Activated CD4-positive, alpha-beta T cell treated with anti-CD3 and anti-CD28 coated beads for 36 hours (primary cell): ENCODE results near the gene ADCY2. TPM values are rescaled to one million over a fixed set of nuclear protein-coding genes. Genes with fewer than 3 reads are reported as not detected.

Experiments used
- ATAC-seq: fragments of 200-7000 bp; cut with Tn5 transposase; one replicate; pipeline ENCODE4 v1.10.0; 2021; ENCODE audit warnings: mild to moderate bottlenecking, moderate library complexity
- CTCF ChIA-PET: fragments of 350-600 bp; sonication (Branson Sonifier 250); formaldehyde crosslinking; loops from one replicate; lab custom pipeline; 2021; ENCODE audit warnings: antibody characterized with exemption; lab: Charles Lee
- POLR2A ChIA-PET: fragments of 350-600 bp; sonication (Branson Sonifier 250); formaldehyde crosslinking; loops from one replicate; lab custom pipeline; 2021; ENCODE audit warnings: antibody characterized with exemption, inconsistent platforms; lab: Charles Lee
- DNase-seq: peaks from one replicate; pipeline ENCODE4 v3.0.0-alpha.2; 2020
- H3K27ac Mint-ChIP-seq: one replicate; pipeline ENCODE4 v1.8.0; 2021; ENCODE audit warnings: mixed read lengths
- H3K27me3 Mint-ChIP-seq: one replicate; pipeline ENCODE4 v1.8.0; 2021; ENCODE audit warnings: mixed read lengths
- H3K36me3 Mint-ChIP-seq: one replicate; pipeline ENCODE4 v1.8.0; 2021; ENCODE audit warnings: low read depth, mixed read lengths
- H3K4me1 Mint-ChIP-seq: one replicate; pipeline ENCODE4 v1.8.0; 2021; ENCODE audit warnings: mixed read lengths
- H3K4me3 Mint-ChIP-seq: one replicate; pipeline ENCODE4 v1.8.0; 2021; ENCODE audit warnings: mild to moderate bottlenecking, moderate library complexity, mixed read lengths
- H3K9me3 Mint-ChIP-seq: one replicate; pipeline ENCODE4 v1.8.0; 2021; ENCODE audit warnings: low read depth, mixed read lengths
- intact Hi-C, 2 experiments: fragments of 100-400 bp; cut with DNase I in 1 of 2; cut with micrococcal nuclease in 1 of 2; formaldehyde crosslinking; loops; one replicate each; pipeline versions ENCODE4 v1.14.2 to v1.15.1; 2022 to 2024; cut with DNase I, micrococcal nuclease
- total RNA-seq, 2 experiments: library from RNA; stranded (reverse); gene quantifications; one replicate each; pipeline ENCODE4 v1.2.3, GENCODE V29; 2021

Gene ADCY2
- total RNA-seq, 2 experiments from 2014 or later, result not detected

GRCh38 chr5:7803937-7804336 lies 408.0 kb downstream of the ADCY2 start:
- ChIA-PET POLR2A (no interaction called here), CTCF (interaction anchor here (0.7 to 1.4 kb wide), 2 partner anchors 13 to 18 kb away, joined by 3 read pairs; no protein-coding TSS in a partner anchor)
- Mint-ChIP-seq H3K4me1 (no peaks in the 10 kb centered on the region), H3K9me3 (no peaks in the 10 kb centered on the region), H3K27me3 (peaks cover 9% of the 10 kb centered on the region), H3K27ac (no peak overlapping the region), H3K4me3 (no peak overlapping the region), H3K36me3 (no peaks in the 10 kb centered on the region)
- no peak for DNase-seq
- intact Hi-C loops, result no loop called here
- ATAC-seq, result no peak

- Mint-ChIP-seq H3K27me3 (peaks cover 11% of the 10 kb centered on the region), H3K4me3 (no peak overlapping the region), H3K9me3 (no peaks in the 10 kb centered on the region), H3K27ac (no peak overlapping the region), H3K36me3 (no peaks in the 10 kb centered on the region), H3K4me1 (no peaks in the 10 kb centered on the region)
- CTCF ChIA-PET, result no interaction called here
- intact Hi-C loops, result no loop called here
- no peak for ATAC-seq
- no peak for DNase-seq
- POLR2A ChIA-PET, result no interaction called here
These were observed 409.4 kb downstream of the ADCY2 start for GRCh38 chr5:7805379-7805778.

- Mint-ChIP-seq H3K9me3 (no peaks in the 10 kb centered on the region), H3K4me1 (no peaks in the 10 kb centered on the region), H3K27ac (no peak overlapping the region), H3K4me3 (no peak overlapping the region), H3K36me3 (no peaks in the 10 kb centered on the region), H3K27me3 (peaks cover 20% of the 10 kb centered on the region)
- ChIA-PET POLR2A (no interaction called here), CTCF (no interaction called here)
- no peak for ATAC-seq
- intact Hi-C loops, result no loop called here
- DNase-seq, result no peak
These were observed 413.1 kb downstream of the ADCY2 start for GRCh38 chr5:7808998-7809397.

- H3K4me1 Mint-ChIP-seq, result no peaks in the 10 kb centered on the region
- no peak for DNase-seq
- intact Hi-C loops, result no loop called here
- H3K27ac Mint-ChIP-seq, result no peak overlapping the region
- ChIA-PET POLR2A (no interaction called here), CTCF (no interaction called here)
- H3K4me3 Mint-ChIP-seq, result no peak overlapping the region
- no peak for ATAC-seq
- no peaks in the 10 kb centered on the region for H3K9me3 Mint-ChIP-seq
- no peaks in the 10 kb centered on the region for H3K36me3 Mint-ChIP-seq
- peaks cover 30% of the 10 kb centered on the region for H3K27me3 Mint-ChIP-seq
These were observed 415.8 kb downstream of the ADCY2 start for GRCh38 chr5:7811715-7812114.

- CTCF ChIA-PET, result interaction anchor here (1.1 kb wide), 1 partner anchor 9 kb away, joined by 3 read pairs; no protein-coding TSS in a partner anchor
- no peaks in the 10 kb centered on the region for H3K9me3 Mint-ChIP-seq
- H3K27me3 Mint-ChIP-seq, result peaks cover 32% of the 10 kb centered on the region
- ATAC-seq, result no peak
- no peak for DNase-seq
- H3K4me3 Mint-ChIP-seq, result no peak overlapping the region
- no peaks in the 10 kb centered on the region for H3K36me3 Mint-ChIP-seq
- H3K4me1 Mint-ChIP-seq, result no peaks in the 10 kb centered on the region
- H3K27ac Mint-ChIP-seq, result no peak overlapping the region
- intact Hi-C loops, result no loop called here
- POLR2A ChIA-PET, result no interaction called here
These were observed 417.1 kb downstream of the ADCY2 start for GRCh38 chr5:7813007-7813406.

- ATAC-seq, result no peak
- CTCF ChIA-PET, result interaction anchor here (0.6 to 1.2 kb wide), 3 partner anchors 9 to 1033 kb away, joined by 3 to 5 read pairs (median 3); no protein-coding TSS in a partner anchor
- Mint-ChIP-seq H3K27ac (no peak overlapping the region), H3K4me3 (no peak overlapping the region), H3K9me3 (no peaks in the 10 kb centered on the region), H3K27me3 (peaks cover 31% of the 10 kb centered on the region), H3K4me1 (no peaks in the 10 kb centered on the region), H3K36me3 (no peaks in the 10 kb centered on the region)
- DNase-seq, result no peak
- POLR2A ChIA-PET, result no interaction called here
- intact Hi-C loops, result no loop called here
These were observed 417.6 kb downstream of the ADCY2 start for GRCh38 chr5:7813576-7813975.

- H3K4me1 Mint-ChIP-seq, result no peaks in the 10 kb centered on the region
- ChIA-PET CTCF (interaction anchor here (0.9 to 1.2 kb wide), 3 partner anchors 35 to 1034 kb away, joined by 3 to 5 read pairs (median 3); no protein-coding TSS in a partner anchor), POLR2A (no interaction called here)
- no peaks in the 10 kb centered on the region for H3K9me3 Mint-ChIP-seq
- intact Hi-C loops, result no loop called here
- no peak for DNase-seq
- no peak overlapping the region for H3K27ac Mint-ChIP-seq
- H3K27me3 Mint-ChIP-seq, result peaks cover 37% of the 10 kb centered on the region
- ATAC-seq, result no peak
- H3K4me3 Mint-ChIP-seq, result no peak overlapping the region
- H3K36me3 Mint-ChIP-seq, result no peaks in the 10 kb centered on the region
These were observed 418.9 kb downstream of the ADCY2 start for GRCh38 chr5:7814816-7815215.

- peak; percentile 76 for ATAC-seq
- peaks cover 32% of the 10 kb centered on the region for H3K27me3 Mint-ChIP-seq
- no peak overlapping the region for H3K4me3 Mint-ChIP-seq
- H3K9me3 Mint-ChIP-seq, result no peaks in the 10 kb centered on the region
- DNase-seq, result peak; percentile 83
- H3K4me1 Mint-ChIP-seq, result no peaks in the 10 kb centered on the region
- no peaks in the 10 kb centered on the region for H3K36me3 Mint-ChIP-seq
- no peak overlapping the region for H3K27ac Mint-ChIP-seq
- ChIA-PET CTCF (interaction anchor here (0.7 to 1.3 kb wide), 5 partner anchors 12 to 996 kb away, joined by 3 to 4 read pairs (median 3); no protein-coding TSS in a partner anchor), POLR2A (no interaction called here)
- intact Hi-C loops, result loop anchor here in 1 of 2 experiments (1.0 kb wide), 1 partner anchor 1051 kb away; no protein-coding TSS in a partner anchor
These were observed 420.1 kb downstream of the ADCY2 start for GRCh38 chr5:7815892-7816534.

- Mint-ChIP-seq H3K4me3 (no peak overlapping the region), H3K27me3 (peaks cover 35% of the 10 kb centered on the region), H3K9me3 (no peaks in the 10 kb centered on the region), H3K27ac (no peak overlapping the region), H3K4me1 (no peaks in the 10 kb centered on the region), H3K36me3 (no peaks in the 10 kb centered on the region)
- ATAC-seq, result no peak
- DNase-seq, result no peak
- POLR2A ChIA-PET, result no interaction called here
- intact Hi-C loops, result loop anchor here in 1 of 2 experiments (1.0 kb wide), 1 partner anchor 1051 kb away; no protein-coding TSS in a partner anchor
- CTCF ChIA-PET, result interaction anchor here (1.3 kb wide), 2 partner anchors 12 to 996 kb away, joined by 3 read pairs; no protein-coding TSS in a partner anchor
These were observed 420.6 kb downstream of the ADCY2 start for GRCh38 chr5:7816535-7816901.

- Mint-ChIP-seq H3K36me3 (no peaks in the 10 kb centered on the region), H3K4me3 (no peak overlapping the region), H3K4me1 (no peaks in the 10 kb centered on the region), H3K9me3 (no peaks in the 10 kb centered on the region), H3K27ac (no peak overlapping the region), H3K27me3 (peaks cover 37% of the 10 kb centered on the region)
- DNase-seq (no peak), ATAC-seq (no peak)
- POLR2A ChIA-PET, result no interaction called here
- CTCF ChIA-PET, result interaction anchor here (0.8 kb wide), 1 partner anchor 9 kb away, joined by 3 read pairs; no protein-coding TSS in a partner anchor
- intact Hi-C loops, result no loop called here
These were observed 426.5 kb downstream of the ADCY2 start for GRCh38 chr5:7822449-7822848.

- no peaks in the 10 kb centered on the region for H3K36me3 Mint-ChIP-seq
- ATAC-seq, result no peak
- peaks cover 38% of the 10 kb centered on the region for H3K27me3 Mint-ChIP-seq
- H3K4me3 Mint-ChIP-seq, result no peak overlapping the region
- intact Hi-C loops, result no loop called here
- ChIA-PET CTCF (no interaction called here), POLR2A (no interaction called here)
- DNase-seq, result no peak
- H3K4me1 Mint-ChIP-seq, result no peaks in the 10 kb centered on the region
- no peak overlapping the region for H3K27ac Mint-ChIP-seq
- H3K9me3 Mint-ChIP-seq, result no peaks in the 10 kb centered on the region
These were observed 427.7 kb downstream of the ADCY2 start for GRCh38 chr5:7823594-7823993.

- Mint-ChIP-seq H3K4me1 (no peaks in the 10 kb centered on the region), H3K27me3 (peaks cover 32% of the 10 kb centered on the region), H3K4me3 (no peak overlapping the region), H3K36me3 (no peaks in the 10 kb centered on the region), H3K9me3 (no peaks in the 10 kb centered on the region), H3K27ac (no peak overlapping the region)
- intact Hi-C loops, result no loop called here
- ATAC-seq, result no peak
- ChIA-PET POLR2A (no interaction called here), CTCF (no interaction called here)
- no peak for DNase-seq
These were observed 429.1 kb downstream of the ADCY2 start for GRCh38 chr5:7824995-7825394.
